ENCODE results near the gene CCBE1.

CCBE1 gene

DNA sequence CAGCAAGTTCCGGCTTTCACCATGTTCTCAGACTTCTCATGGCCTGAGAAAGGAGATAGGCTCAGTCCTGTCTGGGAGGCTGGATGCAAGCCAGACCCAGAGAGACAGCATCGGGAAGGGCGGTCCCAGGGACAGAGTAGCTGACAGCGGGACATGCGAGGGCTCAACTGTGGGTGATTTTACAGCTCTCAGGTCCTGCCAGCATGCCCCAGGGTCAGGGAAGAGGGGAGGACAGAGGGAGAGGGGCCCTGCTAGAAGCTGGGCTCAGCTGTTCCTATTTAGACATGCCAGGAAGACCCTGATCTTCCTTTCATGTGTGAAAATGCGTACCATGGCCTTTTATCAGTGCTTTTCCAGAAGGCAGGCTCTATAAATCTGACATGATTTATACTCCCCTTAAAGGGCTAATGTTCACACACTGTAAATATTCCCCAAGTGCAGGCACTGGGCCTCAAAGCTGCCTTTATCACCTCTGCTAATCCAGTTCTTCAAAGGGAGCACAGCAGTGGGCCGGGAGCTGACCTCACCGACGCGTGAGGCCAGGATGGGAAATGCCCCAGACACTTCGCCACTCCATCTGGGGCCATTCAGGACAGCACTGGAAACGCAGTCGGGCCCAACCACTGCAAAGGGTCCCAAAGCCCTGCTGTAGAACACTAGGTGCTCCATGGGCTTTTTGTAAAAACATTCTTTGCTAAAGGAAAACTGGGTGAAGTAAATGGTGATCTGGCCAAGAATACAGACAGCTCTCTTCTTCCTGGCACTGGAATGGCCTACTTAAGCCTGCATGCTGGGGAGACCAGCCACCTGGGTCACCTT lies 242.1 kb downstream of the CCBE1 start:
- H3K9me3 Mint-ChIP-seq, result no peaks in the 10 kb centered on the region
- no peak for DNase-seq
- no peak for ATAC-seq
- H3K4me3 Mint-ChIP-seq, result no peak overlapping the region
- H3K27ac Mint-ChIP-seq, result no peak overlapping the region
- H3K27me3 Mint-ChIP-seq, result peaks cover 22% of the 10 kb centered on the region
- no peaks in the 10 kb centered on the region for H3K4me1 Mint-ChIP-seq

GRCh38 chr18:59453468-59453961 lies 243.7 kb downstream of the CCBE1 start:
- H3K27me3 Mint-ChIP-seq, result peaks cover 11% of the 10 kb centered on the region
- H3K27ac Mint-ChIP-seq, result no peak overlapping the region
- no peak overlapping the region for H3K4me3 Mint-ChIP-seq
- no peaks in the 10 kb centered on the region for H3K9me3 Mint-ChIP-seq
- DNase-seq (no peak), ATAC-seq (no peak)
- no peaks in the 10 kb centered on the region for H3K4me1 Mint-ChIP-seq

- Mint-ChIP-seq H3K27ac (no peak overlapping the region), H3K4me3 (no peak overlapping the region)
Measured at GRCh38 chr18:59451963-59452362, 245.3 kb downstream of the CCBE1 start.

DNA sequence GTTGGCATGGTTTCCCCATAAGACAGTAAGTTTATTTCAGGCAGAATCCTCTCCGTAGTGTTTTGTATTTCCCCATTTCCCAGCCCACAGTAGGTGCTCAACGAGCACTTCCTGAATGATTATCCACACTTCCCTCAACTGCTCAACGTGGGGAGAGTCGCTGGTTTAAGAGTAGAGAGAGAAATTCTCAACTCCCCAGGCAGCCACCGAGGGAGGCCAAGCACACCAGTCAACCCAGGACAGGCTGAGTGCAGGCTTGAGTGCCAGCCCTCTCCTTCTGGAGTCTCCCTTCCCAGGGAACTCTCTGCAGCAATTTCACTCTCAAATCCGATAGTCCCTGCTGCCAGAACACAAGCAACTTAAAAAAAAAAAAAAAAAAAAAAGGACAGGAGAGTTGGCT lies 246.2 kb downstream of the CCBE1 start:
- no peak for ATAC-seq
- no peak overlapping the region for H3K4me3 Mint-ChIP-seq
- no peaks in the 10 kb centered on the region for H3K9me3 Mint-ChIP-seq
- H3K27me3 Mint-ChIP-seq, result peaks cover 17% of the 10 kb centered on the region
- no peaks in the 10 kb centered on the region for H3K4me1 Mint-ChIP-seq
- no peak overlapping the region for H3K27ac Mint-ChIP-seq
- DNase-seq, result no peak

More at GRCh38 chr18:59451963-59452362, 245.3 kb downstream of the CCBE1 start:
- peaks cover 8% of the 10 kb centered on the region for H3K27me3 Mint-ChIP-seq
- DNase-seq, result no peak
- no peak for ATAC-seq
- no peaks in the 10 kb centered on the region for H3K4me1 Mint-ChIP-seq
- H3K9me3 Mint-ChIP-seq, result no peaks in the 10 kb centered on the region

DNA sequence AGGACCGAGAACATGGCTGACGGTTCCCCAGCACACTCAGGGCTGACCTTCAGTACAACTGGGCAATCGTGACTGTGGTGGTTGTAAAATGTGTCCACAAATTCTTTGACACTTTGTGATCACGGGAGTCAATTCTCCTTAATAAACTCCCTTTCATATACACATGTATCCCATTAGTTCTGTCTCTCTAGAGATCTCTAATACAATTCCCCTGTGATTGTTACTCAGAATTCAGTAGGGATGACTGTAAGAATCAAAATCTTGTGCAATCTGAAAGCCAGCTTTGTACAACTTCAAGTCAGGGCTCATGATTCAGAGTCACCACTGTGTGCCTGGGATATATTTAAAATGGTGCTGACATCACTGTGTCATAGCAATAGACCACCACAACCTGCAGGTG lies 248.7 kb downstream of the CCBE1 start:
- no peak overlapping the region for H3K4me3 Mint-ChIP-seq
- no peak for ATAC-seq
- H3K4me1 Mint-ChIP-seq, result no peaks in the 10 kb centered on the region
- no peak for DNase-seq
- H3K27me3 Mint-ChIP-seq, result peaks cover 35% of the 10 kb centered on the region
- no peak overlapping the region for H3K27ac Mint-ChIP-seq
- no peaks in the 10 kb centered on the region for H3K9me3 Mint-ChIP-seq

GRCh38 chr18:59446012-59446411 lies 251.2 kb downstream of the CCBE1 start:
- no peak for ATAC-seq
- no peak for DNase-seq
- Mint-ChIP-seq H3K9me3 (peaks cover 0 to 8% of the 10 kb centered on the region in 2 donors), H3K4me1 (no peaks in the 10 kb centered on the region), H3K27me3 (peaks cover 30% of the 10 kb centered on the region), H3K27ac (no peak overlapping the region), H3K4me3 (no peak overlapping the region)

DNA sequence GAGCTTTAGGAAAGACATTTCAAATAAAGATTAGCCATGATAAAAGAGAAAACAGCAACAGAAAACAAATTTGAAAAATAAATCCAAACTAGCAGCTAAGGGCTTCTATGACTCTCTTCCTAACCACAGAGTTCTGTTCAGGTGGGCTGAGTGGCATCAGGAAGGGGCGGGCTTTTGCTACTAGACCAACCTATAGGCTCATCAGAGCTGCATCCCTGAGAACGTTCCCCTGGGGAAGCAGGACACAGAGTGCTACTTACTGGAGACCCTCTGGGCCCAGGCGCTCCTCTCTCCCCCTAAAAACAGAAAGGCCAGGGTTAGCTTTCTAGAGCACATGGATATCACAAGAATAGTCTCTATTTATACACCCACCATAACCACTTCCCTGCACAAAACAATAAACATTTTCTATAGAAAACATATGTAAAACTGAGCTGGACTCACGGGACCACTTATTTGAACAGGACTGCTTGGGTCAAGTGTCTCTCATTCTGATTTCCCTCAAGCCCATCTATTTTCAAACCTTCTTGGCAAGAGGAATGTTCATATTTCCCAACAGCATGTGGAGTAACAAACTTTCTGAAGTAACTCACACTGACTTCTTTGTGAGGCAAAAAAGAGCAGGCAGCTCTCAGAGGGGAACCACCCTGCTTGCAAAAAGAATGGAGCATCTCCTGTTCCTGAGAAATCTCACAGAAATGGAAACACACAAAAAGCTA lies 259.2 kb downstream of the CCBE1 start:
- no peak for ATAC-seq
- no peaks in the 10 kb centered on the region for H3K4me1 Mint-ChIP-seq
- H3K4me3 Mint-ChIP-seq, result no peak overlapping the region
- DNase-seq, result no peak
- peaks cover 15% of the 10 kb centered on the region for H3K27me3 Mint-ChIP-seq
- no peak overlapping the region for H3K27ac Mint-ChIP-seq
- peaks cover 0 to 8% of the 10 kb centered on the region in 2 donors for H3K9me3 Mint-ChIP-seq

DNA sequence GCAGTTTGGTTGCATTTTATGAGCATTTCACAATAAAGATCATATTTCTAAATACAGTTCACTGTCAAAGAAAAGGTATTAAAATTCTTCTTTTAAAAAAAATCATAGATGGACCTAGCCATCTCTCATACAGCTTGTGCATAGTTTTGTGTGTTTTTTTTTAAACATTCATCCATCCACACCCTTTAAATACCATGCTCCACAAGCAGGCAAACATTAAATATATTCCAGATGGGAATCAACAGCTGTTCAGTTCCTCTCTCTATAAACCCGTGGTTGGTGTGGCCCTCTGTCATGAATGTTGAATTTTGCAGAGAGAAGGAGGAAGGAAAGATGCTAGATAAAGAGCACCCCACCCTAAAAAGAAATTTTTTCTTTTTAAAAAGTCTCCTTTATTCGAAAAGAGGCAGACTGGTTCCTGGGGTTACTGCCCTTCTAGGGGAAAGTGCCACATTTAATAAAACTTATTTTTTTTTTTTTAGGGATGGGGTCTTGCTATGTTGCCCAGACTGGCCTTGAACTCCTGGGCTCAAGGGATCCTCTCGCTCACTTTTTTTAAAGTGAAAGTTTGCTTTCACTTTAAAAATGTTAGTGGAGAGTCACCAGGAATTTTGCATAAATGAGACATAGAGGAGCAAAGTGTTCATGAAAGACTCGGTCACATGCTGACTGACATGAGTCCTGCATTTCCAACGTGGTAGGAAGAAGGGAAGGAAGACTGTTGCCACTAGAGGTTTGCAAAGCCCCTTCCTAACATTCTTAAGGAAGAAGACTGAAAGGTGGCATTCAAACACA lies 264.2 kb downstream of the CCBE1 start:
- H3K9me3 Mint-ChIP-seq, result no peaks in the 10 kb centered on the region
- H3K4me3 Mint-ChIP-seq, result no peak overlapping the region
- peak overlapping the region in 1 of 2 donors; percentile 85 for H3K27ac Mint-ChIP-seq
- DNase-seq, result no peak
- H3K27me3 Mint-ChIP-seq, result peaks cover 20% of the 10 kb centered on the region
- no peak for ATAC-seq
- H3K4me1 Mint-ChIP-seq, result no peaks in the 10 kb centered on the region

DNA sequence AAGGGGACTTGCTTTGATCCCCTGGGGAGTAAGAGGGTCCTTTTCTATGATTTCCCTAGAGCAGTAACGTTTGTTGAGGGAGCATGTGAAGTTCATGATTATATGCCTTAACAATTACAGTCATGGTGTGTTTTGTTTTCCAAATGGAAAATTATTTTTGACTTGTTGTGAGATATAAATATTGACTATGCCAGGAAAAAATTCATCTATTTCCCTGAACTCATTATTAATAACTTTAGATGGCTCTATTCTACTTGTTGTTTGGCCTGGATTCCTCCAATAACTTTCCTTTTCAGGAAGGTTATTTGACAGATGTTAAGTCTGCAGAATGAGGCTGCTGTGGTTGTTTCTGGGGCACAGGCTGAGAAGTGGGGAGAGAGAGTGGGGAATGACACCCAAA lies 266.1 kb downstream of the CCBE1 start:
- Mint-ChIP-seq H3K4me1 (no peaks in the 10 kb centered on the region), H3K27me3 (peaks cover 27% of the 10 kb centered on the region), H3K4me3 (no peak overlapping the region), H3K9me3 (no peaks in the 10 kb centered on the region), H3K27ac (no peak overlapping the region)
- DNase-seq (no peak), ATAC-seq (no peak)

DNA sequence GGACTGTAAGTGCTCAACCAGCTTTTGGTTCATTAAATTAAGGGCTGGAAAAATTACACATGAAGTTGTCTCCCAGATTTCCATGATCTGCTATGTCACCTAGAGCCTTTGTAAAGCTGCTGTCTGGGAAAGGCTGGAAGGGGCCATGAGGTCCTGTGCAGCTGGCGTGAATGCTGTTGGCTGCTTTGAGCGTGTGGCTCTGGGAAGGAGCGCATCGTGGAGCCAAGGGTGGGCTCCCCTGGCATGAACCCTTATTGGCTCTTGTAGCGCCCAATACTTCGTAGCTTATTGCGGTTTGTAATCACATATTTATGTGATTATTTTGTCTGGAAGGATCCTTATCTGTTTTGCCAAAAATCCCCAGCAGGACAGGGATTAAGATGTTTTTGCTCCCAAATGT lies 267.6 kb downstream of the CCBE1 start:
- Mint-ChIP-seq H3K4me1 (no peaks in the 10 kb centered on the region), H3K27me3 (peaks cover 27% of the 10 kb centered on the region), H3K9me3 (no peaks in the 10 kb centered on the region), H3K27ac (no peak overlapping the region), H3K4me3 (no peak overlapping the region)
- DNase-seq, result no peak
- no peak for ATAC-seq

DNA sequence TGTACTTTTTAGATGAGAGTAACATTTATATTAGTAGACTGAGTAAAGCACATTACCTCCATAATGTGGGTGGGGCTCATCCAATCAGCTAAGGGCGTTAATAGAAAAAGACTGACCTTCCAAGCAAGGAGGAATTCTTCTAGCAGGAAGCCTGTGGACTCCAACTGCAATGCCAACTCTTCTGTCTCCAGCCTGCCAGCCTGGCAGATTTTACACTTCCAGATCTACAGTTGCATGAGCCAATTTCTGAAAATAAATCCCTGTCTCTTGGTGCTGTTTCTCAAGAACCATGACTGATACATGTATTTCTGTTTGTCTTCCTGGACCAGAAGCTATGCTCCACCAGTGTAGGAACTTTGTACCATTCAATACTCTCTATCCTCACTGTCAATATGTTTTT lies 269.2 kb downstream of the CCBE1 start:
- Mint-ChIP-seq H3K4me3 (no peak overlapping the region), H3K27me3 (peaks cover 12% of the 10 kb centered on the region), H3K27ac (no peak overlapping the region), H3K4me1 (no peaks in the 10 kb centered on the region), H3K9me3 (no peaks in the 10 kb centered on the region)
- no peak for DNase-seq
- ATAC-seq, result no peak

DNA sequence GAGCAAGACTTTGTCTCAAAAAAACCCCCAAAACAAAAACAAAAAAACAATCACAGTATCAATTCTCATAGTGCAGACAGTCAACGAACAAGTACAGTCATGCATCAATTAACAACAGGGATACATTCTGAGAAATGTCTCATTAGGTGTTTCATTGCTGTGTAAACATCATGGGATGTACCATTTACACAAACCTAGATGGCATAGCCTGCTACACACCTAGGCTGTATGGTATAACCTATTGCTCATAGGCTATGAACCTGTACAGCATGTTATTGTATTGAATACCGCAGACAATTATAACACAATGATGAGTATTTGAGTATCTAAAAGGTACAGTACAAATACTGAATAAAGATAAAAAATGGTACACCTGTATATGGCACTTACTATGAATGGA lies 270.4 kb downstream of the CCBE1 start:
- Mint-ChIP-seq H3K4me1 (no peaks in the 10 kb centered on the region), H3K27ac (no peak overlapping the region), H3K27me3 (peaks cover 11% of the 10 kb centered on the region), H3K4me3 (no peak overlapping the region), H3K9me3 (no peaks in the 10 kb centered on the region)
- ATAC-seq (no peak), DNase-seq (no peak)

DNA sequence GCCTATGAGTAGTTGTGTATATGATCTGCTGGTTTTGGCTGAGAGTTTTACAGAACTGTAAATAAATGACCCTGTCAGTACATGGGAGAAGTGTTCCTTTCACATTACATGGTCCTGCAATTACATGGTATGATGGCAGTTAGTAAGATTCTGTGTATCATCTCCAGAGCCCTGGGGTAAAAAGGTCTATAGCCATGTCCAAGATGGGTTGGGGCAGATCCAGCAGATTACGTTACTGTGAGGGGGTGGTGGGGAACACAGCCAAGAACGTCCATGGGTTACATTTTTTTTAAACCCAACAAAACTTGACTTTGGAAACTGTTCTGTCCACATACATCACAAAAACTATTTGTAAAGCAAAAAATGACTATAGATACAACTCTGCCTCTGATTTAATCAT lies 274.0 kb downstream of the CCBE1 start:
- no peak for DNase-seq
- Mint-ChIP-seq H3K4me1 (no peaks in the 10 kb centered on the region), H3K27ac (peak overlapping the region in 1 of 2 donors; percentile 44), H3K4me3 (no peak overlapping the region), H3K9me3 (no peaks in the 10 kb centered on the region), H3K27me3 (peaks cover 29% of the 10 kb centered on the region)
- ATAC-seq, result no peak

- H3K4me3 Mint-ChIP-seq, result no peak overlapping the region
- H3K27me3 Mint-ChIP-seq, result peaks cover 34% of the 10 kb centered on the region
Measured at GRCh38 chr18:59420244-59420643, 277.0 kb downstream of the CCBE1 start.

DNA sequence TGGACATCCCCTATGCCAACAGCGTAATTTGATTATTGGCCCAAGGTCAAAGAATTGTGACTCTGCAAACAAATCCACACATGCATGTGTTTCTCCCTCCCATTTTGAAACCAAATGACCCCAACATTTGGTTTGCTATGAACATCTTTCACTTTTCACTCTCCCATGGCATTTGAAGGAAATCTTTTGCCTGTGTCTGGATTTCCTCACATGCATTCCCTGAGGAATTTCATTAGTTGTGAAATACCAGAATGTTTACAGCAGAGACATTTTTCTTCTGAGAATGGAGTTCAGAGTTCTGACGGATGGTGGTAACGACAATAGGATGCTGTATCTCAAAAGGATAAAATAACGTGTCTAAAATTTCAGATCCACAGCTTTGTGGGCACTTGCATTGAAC lies 277.8 kb downstream of the CCBE1 start:
- ATAC-seq, result no peak

More at GRCh38 chr18:59420244-59420643, 277.0 kb downstream of the CCBE1 start:
- Mint-ChIP-seq H3K4me1 (no peaks in the 10 kb centered on the region), H3K27ac (no peak overlapping the region), H3K9me3 (no peaks in the 10 kb centered on the region)
- ATAC-seq (no peak), DNase-seq (no peak)

More for the DNA sequence above, 277.8 kb downstream of the CCBE1 start:
- Mint-ChIP-seq H3K4me3 (no peak overlapping the region), H3K4me1 (no peaks in the 10 kb centered on the region), H3K27me3 (peaks cover 43% of the 10 kb centered on the region), H3K27ac (no peak overlapping the region), H3K9me3 (no peaks in the 10 kb centered on the region)
- DNase-seq, result no peak

Data from stimulated activated naive CD8-positive, alpha-beta T cell treated with anti-CD3 and anti-CD28 coated beads, Interleukin-15, amount 100 ng/mL, for 72 hours (primary cell).